ENCODE data around the gene IGF1R.

IGF1R gene

GRCh38 chr15:98733098-98733497, 84.8 kb downstream of the IGF1R start:
- no peak overlapping the region for H3K27ac ChIP-seq (ENCODE audit: low read depth, low read length)
- H2AFZ ChIP-seq (ENCODE audit: low read depth, low read length, severe bottlenecking): no peak overlapping the region
- H3K79me2 ChIP-seq (ENCODE audit: insufficient read depth, low read length): no peaks in the 10 kb centered on the region
- no peak overlapping the region for H3K4me3 ChIP-seq (ENCODE audit: insufficient read depth, low read length, poor library complexity, severe bottlenecking)
- TF ChIP-seq EZH2phosphoT487 (conservative IDR thresholded peaks at IDR 0.05; ENCODE audit: low read length): no peak
- TF ChIP-seq, protein P1, sequence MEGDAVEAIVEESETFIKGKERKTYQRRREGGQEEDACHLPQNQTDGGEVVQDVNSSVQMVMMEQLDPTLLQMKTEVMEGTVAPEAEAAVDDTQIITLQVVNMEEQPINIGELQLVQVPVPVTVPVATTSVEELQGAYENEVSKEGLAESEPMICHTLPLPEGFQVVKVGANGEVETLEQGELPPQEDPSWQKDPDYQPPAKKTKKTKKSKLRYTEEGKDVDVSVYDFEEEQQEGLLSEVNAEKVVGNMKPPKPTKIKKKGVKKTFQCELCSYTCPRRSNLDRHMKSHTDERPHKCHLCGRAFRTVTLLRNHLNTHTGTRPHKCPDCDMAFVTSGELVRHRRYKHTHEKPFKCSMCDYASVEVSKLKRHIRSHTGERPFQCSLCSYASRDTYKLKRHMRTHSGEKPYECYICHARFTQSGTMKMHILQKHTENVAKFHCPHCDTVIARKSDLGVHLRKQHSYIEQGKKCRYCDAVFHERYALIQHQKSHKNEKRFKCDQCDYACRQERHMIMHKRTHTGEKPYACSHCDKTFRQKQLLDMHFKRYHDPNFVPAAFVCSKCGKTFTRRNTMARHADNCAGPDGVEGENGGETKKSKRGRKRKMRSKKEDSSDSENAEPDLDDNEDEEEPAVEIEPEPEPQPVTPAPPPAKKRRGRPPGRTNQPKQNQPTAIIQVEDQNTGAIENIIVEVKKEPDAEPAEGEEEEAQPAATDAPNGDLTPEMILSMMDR (IDR thresholded peaks at IDR 0.05; ENCODE audit: insufficient read depth, low read length, poor library complexity, severe bottlenecking): no peak
- no peaks in the 10 kb centered on the region for H4K20me1 ChIP-seq (ENCODE audit: low read depth, low read length)
- no peaks in the 10 kb centered on the region for H3F3A ChIP-seq (ENCODE audit: insufficient read depth)
- no peak overlapping the region for H3K9ac ChIP-seq (ENCODE audit: low read length)
- no peaks in the 10 kb centered on the region for H3K27me3 ChIP-seq (ENCODE audit: low read length)
- no peaks in the 10 kb centered on the region for H3K36me3 ChIP-seq (ENCODE audit: low read length)
- no peak overlapping the region for H3K4me2 ChIP-seq (ENCODE audit: low read depth, low read length, poor library complexity, severe bottlenecking)
- no peaks in the 10 kb centered on the region for H3K9me3 ChIP-seq (ENCODE audit: insufficient read depth, low read length)
- H3K9me2 ChIP-seq (replicated peaks; ENCODE audit: insufficient read depth, low read length): no peaks in the 10 kb centered on the region

DNA sequence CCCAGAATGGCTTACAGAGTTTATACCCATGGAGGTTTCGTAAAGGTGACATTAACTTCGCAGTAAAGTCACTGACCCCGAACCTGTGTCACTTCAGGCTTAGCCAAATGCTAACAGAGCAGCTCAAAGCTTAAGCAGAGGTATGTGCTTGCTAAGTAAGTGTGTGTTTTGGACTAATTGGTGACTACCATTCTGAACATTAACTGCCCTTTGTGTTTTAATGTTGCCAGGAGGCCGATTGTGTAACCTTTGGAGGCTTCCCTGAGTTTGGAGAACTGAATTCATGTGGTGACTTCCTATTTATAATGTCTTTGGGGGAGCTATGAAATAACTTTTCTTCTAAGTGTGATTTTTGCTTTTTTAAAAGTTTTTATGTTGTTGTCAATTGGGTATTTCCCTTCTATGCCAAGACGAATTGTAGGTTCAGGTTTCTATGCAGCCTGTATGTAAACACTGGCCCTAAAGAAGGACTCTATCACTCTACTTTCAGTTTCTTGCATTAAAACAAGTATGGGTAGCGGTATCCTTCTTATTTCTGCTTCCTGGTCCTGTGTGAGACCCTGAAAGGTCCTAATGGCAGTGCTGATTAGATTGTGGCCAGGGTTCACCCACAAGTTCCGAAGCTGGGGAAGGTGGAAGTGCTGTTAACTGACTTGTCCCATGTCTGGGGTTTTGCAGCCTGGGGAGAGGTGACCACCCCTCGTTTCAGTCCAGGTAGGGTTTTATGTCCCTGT, 86.3 kb downstream of the IGF1R start:
- Histone ChIP-seq H4K20me1 (ENCODE audit: low read depth, low read length) (no peaks in the 10 kb centered on the region), H3K27me3 (ENCODE audit: low read length) (no peaks in the 10 kb centered on the region), H3K27ac (ENCODE audit: low read depth, low read length) (no peak overlapping the region), H3K9me2 (replicated peaks; ENCODE audit: insufficient read depth, low read length) (no peaks in the 10 kb centered on the region), H3K36me3 (ENCODE audit: low read length) (no peaks in the 10 kb centered on the region), H3K4me2 (ENCODE audit: low read depth, low read length, poor library complexity, severe bottlenecking) (no peak overlapping the region), H2AFZ (ENCODE audit: low read depth, low read length, severe bottlenecking) (no peak overlapping the region), H3K79me2 (ENCODE audit: insufficient read depth, low read length) (no peaks in the 10 kb centered on the region; the same call in 1 of the 2 replicates), H3F3A (ENCODE audit: insufficient read depth) (no peaks in the 10 kb centered on the region), H3K4me3 (ENCODE audit: insufficient read depth, low read length, poor library complexity, severe bottlenecking) (no peak overlapping the region), H3K9me3 (ENCODE audit: insufficient read depth, low read length) (no peaks in the 10 kb centered on the region), H3K9ac (ENCODE audit: low read length) (no peak overlapping the region)
- TF ChIP-seq EZH2phosphoT487 (conservative IDR thresholded peaks at IDR 0.05; ENCODE audit: low read length): no peak
- TF ChIP-seq, protein P1 (IDR thresholded peaks at IDR 0.05; ENCODE audit: insufficient read depth, low read length, poor library complexity, severe bottlenecking): no peak

- Histone ChIP-seq H4K20me1 (ENCODE audit: low read depth, low read length) (peaks cover 2% of the 10 kb centered on the region; the same call in 1 of the 2 replicates), H3F3A (ENCODE audit: insufficient read depth) (no peaks in the 10 kb centered on the region)
Measured at GRCh38 chr15:98735304-98735703, 87.0 kb downstream of the IGF1R start.

More at GRCh38 chr15:98735304-98735703, 87.0 kb downstream of the IGF1R start:
- no peak overlapping the region for H3K9ac ChIP-seq (ENCODE audit: low read length)
- TF ChIP-seq EZH2phosphoT487 (conservative IDR thresholded peaks at IDR 0.05; ENCODE audit: low read length): no peak
- TF ChIP-seq, protein P1 (IDR thresholded peaks at IDR 0.05; ENCODE audit: insufficient read depth, low read length, poor library complexity, severe bottlenecking): no peak
- H3K4me2 ChIP-seq (ENCODE audit: low read depth, low read length, poor library complexity, severe bottlenecking): no peak overlapping the region
- H3K4me3 ChIP-seq (ENCODE audit: insufficient read depth, low read length, poor library complexity, severe bottlenecking): no peak overlapping the region
- no peaks in the 10 kb centered on the region for H3K36me3 ChIP-seq (ENCODE audit: low read length)
- H3K27me3 ChIP-seq (ENCODE audit: low read length): no peaks in the 10 kb centered on the region
- H3K9me3 ChIP-seq (ENCODE audit: insufficient read depth, low read length): no peaks in the 10 kb centered on the region
- no peaks in the 10 kb centered on the region for H3K9me2 ChIP-seq (replicated peaks; ENCODE audit: insufficient read depth, low read length)
- no peaks in the 10 kb centered on the region; the same call in 1 of the 2 replicates for H3K79me2 ChIP-seq (ENCODE audit: insufficient read depth, low read length)
- no peak overlapping the region for H3K27ac ChIP-seq (ENCODE audit: low read depth, low read length)
- no peak overlapping the region for H2AFZ ChIP-seq (ENCODE audit: low read depth, low read length, severe bottlenecking)
